Endothelial cell of umbilical vein (primary cell): ENCODE data around the gene UBE2E1. TPM values are rescaled to one million over a fixed set of nuclear protein-coding genes. Genes with fewer than 3 reads are reported as not detected.

Experiments used
- BruUV-seq: library from RNA; stranded (reverse); fragments of 400-500 nt; replicated peaks from 2 replicates; lab custom pipeline; 2021; lab: Mats Ljungman, UMichigan
- CTCF ChIA-PET: fragments of 300-600, 350-600 bp; sonication (Branson Sonifier 250); formaldehyde crosslinking; loops from one replicate; lab custom pipeline; 2021; ENCODE audit warnings: antibody characterized with exemption, inconsistent platforms; lab: Charles Lee
- POLR2A ChIA-PET: fragments of 300-600, 350-600 bp; sonication (Branson Sonifier 250); formaldehyde crosslinking; loops from one replicate; lab custom pipeline; 2021; ENCODE audit warnings: antibody characterized with exemption, inconsistent platforms; lab: Charles Lee
- DNase-seq: peaks from one replicate; pipeline ENCODE4 v3.0.0-alpha.2; 2011; ENCODE audit warnings: low read depth, low spot score
- FAIRE-seq: peaks from 2 replicates; lab custom pipeline; 2011; peaks lifted over from hg19 to GRCh38; lab: Jason Lieb, UNC
- H2AFZ ChIP-seq: 2 replicates; pipeline ENCODE4 v1.6.0; 2012; ENCODE audit warnings: low read depth, low read length, control low read depth, inconsistent platforms
- H3K27ac ChIP-seq: 2 replicates; pipeline ENCODE4 v1.5.1; 2011; ENCODE audit warnings: low read depth, mild to moderate bottlenecking, control low read depth, low read length, moderate library complexity; ENCODE audit not compliant: insufficient read depth
- H3K27me3 ChIP-seq, 2 experiments: 2 replicates each; pipeline versions ENCODE4 v1.6.0 to v1.6.1; 2011; ENCODE audit warnings: low read length in 2 of 2, mixed read lengths in 1 of 2; ENCODE audit not compliant: control insufficient read depth in 2 of 2, insufficient read depth in 2 of 2
- H3K36me3 ChIP-seq, 2 experiments: 2 replicates in 1 of 2; 3 replicates in 1 of 2; pipeline ENCODE4 v1.5.1; 2011; ENCODE audit warnings: low read length in 2 of 2, mild to moderate bottlenecking in 1 of 2, moderate library complexity in 1 of 2; ENCODE audit not compliant: control insufficient read depth in 2 of 2, insufficient read depth in 2 of 2; ENCODE audit errors: extremely low read depth in 1 of 2
- H3K4me1 ChIP-seq: 3 replicates; pipeline ENCODE4 v1.5.1; 2011; ENCODE audit warnings: mild to moderate bottlenecking, low read length; ENCODE audit not compliant: control insufficient read depth, insufficient read depth; ENCODE audit errors: extremely low read depth
- H3K4me2 ChIP-seq: 2 replicates; pipeline ENCODE4 v1.6.1; 2011; ENCODE audit warnings: low read length, control low read depth, mixed read lengths; ENCODE audit not compliant: insufficient read depth
- H3K4me3 ChIP-seq, 3 experiments: fragments of 200-600 bp in 1 of 3; sonication (generic), shearing (Covaris generic) in 1 of 3; replicated peaks in 1 of 3; 2 replicates each; pipeline ENCODE4 v1.5.1; 2011 to 2016; ENCODE audit warnings: control low read depth in 3 of 3, low read length in 3 of 3, mild to moderate bottlenecking in 2 of 3, inconsistent platforms in 1 of 3, low read depth in 1 of 3, moderate library complexity in 1 of 3; ENCODE audit not compliant: insufficient read depth in 1 of 3
- H3K79me2 ChIP-seq: 2 replicates; pipeline ENCODE4 v1.6.0; 2012; ENCODE audit warnings: low read length, inconsistent platforms; ENCODE audit not compliant: control insufficient read depth, insufficient read depth
- H3K9ac ChIP-seq: replicated peaks from 2 replicates; pipeline ENCODE3; 2011; ENCODE audit warnings: low read length, control low read depth; ENCODE audit not compliant: insufficient read depth; ENCODE audit errors: extremely low read depth
- H3K9me1 ChIP-seq: replicated peaks from 3 replicates; pipeline ENCODE4 v1.6.0; 2011; ENCODE audit warnings: mild to moderate bottlenecking, low read length; ENCODE audit not compliant: control insufficient read depth, insufficient read depth; ENCODE audit errors: extremely low read depth
- H3K9me3 ChIP-seq: replicated peaks from 2 replicates; pipeline ENCODE4 v1.5.1; 2012; ENCODE audit warnings: low read length, inconsistent platforms; ENCODE audit not compliant: control insufficient read depth, insufficient read depth
- H4K20me1 ChIP-seq: replicated peaks from 2 replicates; pipeline ENCODE3; 2011; ENCODE audit warnings: mild to moderate bottlenecking, low read length; ENCODE audit not compliant: control insufficient read depth, insufficient read depth; ENCODE audit errors: extremely low read depth
- CTCF ChIP-seq, 2 donors: IDR thresholded peaks; 1 replicate in 1 of 2; 2 replicates in 1 of 2; pipeline ENCODE4 v1.5.1; 2011; ENCODE audit warnings: low read length in 2 of 2, mild to moderate bottlenecking in 2 of 2, moderate library complexity in 2 of 2, control low read depth in 1 of 2, inconsistent platforms in 1 of 2, low read depth in 1 of 2; ENCODE audit not compliant: insufficient read depth in 1 of 2; ENCODE audit errors: extremely low read depth in 1 of 2
- EZH2 ChIP-seq: IDR thresholded peaks from 2 replicates; pipeline ENCODE4 v1.6.1; 2012; ENCODE audit warnings: borderline replicate concordance, low read depth, mild to moderate bottlenecking, moderate library complexity, low read length, inconsistent platforms; ENCODE audit not compliant: severe bottlenecking
- FOS ChIP-seq: IDR thresholded peaks from 2 replicates; pipeline ENCODE4 v1.6.1; 2011; ENCODE audit warnings: mild to moderate bottlenecking, low read length, moderate library complexity, borderline replicate concordance; ENCODE audit not compliant: insufficient read depth
- GATA2 ChIP-seq: IDR thresholded peaks from 2 replicates; pipeline ENCODE4 v1.7.0; 2011; ENCODE audit warnings: low read depth, mild to moderate bottlenecking, moderate library complexity, mixed read lengths, low read length; ENCODE audit not compliant: insufficient read length, insufficient read depth
- JUN ChIP-seq: IDR thresholded peaks from 2 replicates; pipeline ENCODE4 v1.6.1; 2011; ENCODE audit warnings: borderline replicate concordance, low read depth; ENCODE audit not compliant: insufficient read length, insufficient read depth
- MAX ChIP-seq: IDR thresholded peaks from 2 replicates; pipeline ENCODE4 v1.6.1; 2011; ENCODE audit not compliant: insufficient read depth, insufficient read length
- MYC ChIP-seq: IDR thresholded peaks from one replicate; pipeline ENCODE4 v1.6.1; 2011; ENCODE audit warnings: mild to moderate bottlenecking, low read depth, low read length
- POLR2A ChIP-seq: IDR thresholded peaks from 2 replicates; pipeline ENCODE4 v1.6.1; 2012; ENCODE audit warnings: low read depth, mild to moderate bottlenecking, control low read depth, low read length
- POLR2AphosphoS5 ChIP-seq: IDR thresholded peaks from 2 replicates; pipeline ENCODE4 v1.6.1; 2012; ENCODE audit warnings: low read depth, mild to moderate bottlenecking, control low read depth, low read length, moderate library complexity; ENCODE audit not compliant: insufficient read depth
- dilution Hi-C: fragments of 300-500 bp; cut with MboI; formaldehyde crosslinking; loops from one replicate; pipeline ENCODE4 v1.15.0; 2019; ENCODE audit warnings: low sequenced_read_pairs; ENCODE audit not compliant: extremely low pct_ligation_motif_present
- intact Hi-C: fragments of 100-400 bp; cut with micrococcal nuclease; formaldehyde crosslinking; loops from one replicate; pipeline ENCODE4 v1.10.0; 2022
- polyA plus RNA-seq, 4 experiments: library from polyadenylated mRNA; depleted of rRNA in 3 of 4; stranded (reverse) in 3 of 4; unstranded in 1 of 4; fragments of >200 nt; gene quantifications; 2 replicates each; pipeline versions ENCODE4 v1.2.1 to v1.2.3, GENCODE V29; 2011 to 2012; ENCODE audit warnings: missing spikeins in 1 of 4
- total RNA-seq: library from RNA; stranded (reverse); gene quantifications from 2 replicates; pipeline ENCODE4 v1.2.3, GENCODE V29; 2021

Gene UBE2E1
- total and polyA plus RNA-seq, 2 donors (not counting 3 experiments of a cell fraction or from before 2014, with no cell fraction given) = 72.7 to 114 TPM

GRCh38 chr3:23900744-23901143 is 95.0 kb downstream of the UBE2E1 start:
- intact Hi-C loops = no loop called here
- no peak for FAIRE-seq

More at GRCh38 chr3:23900744-23901143, 95.0 kb downstream of the UBE2E1 start:
- no peak for TF ChIP-seq JUN
- no peak for TF ChIP-seq POLR2A
- TF ChIP-seq FOS = no peak
- no peak for TF ChIP-seq POLR2AphosphoS5
- no peak for TF ChIP-seq EZH2
- TF ChIP-seq CTCF (IDR thresholded peaks at IDR 0.05; ENCODE audit: extremely low read depth in 1 of 2, insufficient read depth in 1 of 2, low read depth in 1 of 2, low read length in 2 of 2) = no peak
- no peak for TF ChIP-seq MAX
- no peak for TF ChIP-seq MYC
- TF ChIP-seq GATA2 = no peak
- Histone ChIP-seq H3K9ac (no peak overlapping the region), H3K4me1 (no peaks in the 10 kb centered on the region), H3K4me3 (no peak overlapping the region), H3K9me1 (no peaks in the 10 kb centered on the region), H3K36me3 (peaks cover 0 to 2% of the 10 kb centered on the region in 2 experiments), H2AFZ (no peak overlapping the region), H4K20me1 (no peaks in the 10 kb centered on the region), H3K79me2 (no peaks in the 10 kb centered on the region), H3K4me2 (no peak overlapping the region), H3K27ac (no peak overlapping the region), H3K27me3 (no peaks in the 10 kb centered on the region), H3K9me3 (no peaks in the 10 kb centered on the region)
- dilution Hi-C loops = no loop called here
- POLR2A ChIA-PET = no interaction called here
- CTCF ChIA-PET = interaction anchor here (0.9 kb wide), 1 partner anchor 67 kb away, joined by 6 read pairs; no protein-coding TSS in a partner anchor
- no peak for DNase-seq
- BruUV-seq = no TSS peak
